ENCODE results near the gene COL27A1. TPM values are rescaled to one million over a fixed set of nuclear protein-coding genes. Genes with fewer than 3 reads are reported as not detected.
A peak's percentile ranks its signal among the peaks of the same experiment; 100 is the strongest.

Gene COL27A1
- total RNA-seq, 1 donor from 2014 or later = 0.33 TPM

DNA sequence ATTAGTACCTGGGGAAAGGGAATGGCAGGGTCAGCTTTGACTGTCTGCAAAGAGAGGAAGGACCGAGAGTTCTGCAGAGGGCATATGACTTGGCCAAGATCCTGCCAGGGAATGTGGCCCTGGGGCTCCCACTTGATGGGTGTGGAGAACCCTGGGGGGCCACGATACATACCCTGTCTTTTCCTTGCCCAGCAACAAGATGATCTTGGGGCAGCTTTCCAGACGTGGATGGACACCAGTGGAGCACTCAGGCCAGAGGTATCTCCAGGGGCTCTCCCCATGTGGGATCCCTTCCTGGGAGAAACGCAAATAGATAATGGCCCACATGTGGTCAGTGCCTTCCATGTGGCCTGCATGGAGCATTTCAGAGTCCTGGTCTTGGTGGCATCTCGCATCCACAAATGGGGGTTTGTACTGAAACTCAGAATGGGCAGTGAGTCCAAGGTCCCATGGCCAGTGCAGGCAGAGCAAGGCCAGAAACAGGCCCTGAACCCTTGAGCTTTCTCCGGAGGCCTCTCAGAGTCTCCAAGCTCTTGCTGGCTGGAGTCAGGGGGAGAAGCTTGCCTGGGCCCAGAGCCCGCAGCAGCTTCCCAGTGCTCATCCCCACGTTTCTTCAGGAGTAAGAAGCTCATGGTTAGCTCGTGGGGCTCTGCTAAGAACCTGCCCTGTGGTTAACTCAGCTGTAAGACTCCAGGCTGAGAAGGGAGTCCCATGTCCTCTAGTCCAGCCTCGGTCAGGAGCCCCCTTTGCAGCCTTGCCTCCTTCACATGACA lies 149.3 kb downstream of the COL27A1 start:
- ChIA-PET CTCF (interaction anchor here (0.6 kb wide), 1 partner anchor 246 kb away, joined by 4 read pairs; no protein-coding TSS in a partner anchor), POLR2A (no interaction called here)
- DNase-seq (peak; percentile 12), ATAC-seq (ENCODE audit: low read depth) (no peak)
- no peaks in the 10 kb centered on the region for H3K36me3 Mint-ChIP-seq (ENCODE audit: low read depth)
- H3K4me1 Mint-ChIP-seq = peaks cover 6% of the 10 kb centered on the region
- H3K27ac Mint-ChIP-seq = no peak overlapping the region
- H3K27me3 Mint-ChIP-seq = no peaks in the 10 kb centered on the region
- TF ChIP-seq, protein P1, sequence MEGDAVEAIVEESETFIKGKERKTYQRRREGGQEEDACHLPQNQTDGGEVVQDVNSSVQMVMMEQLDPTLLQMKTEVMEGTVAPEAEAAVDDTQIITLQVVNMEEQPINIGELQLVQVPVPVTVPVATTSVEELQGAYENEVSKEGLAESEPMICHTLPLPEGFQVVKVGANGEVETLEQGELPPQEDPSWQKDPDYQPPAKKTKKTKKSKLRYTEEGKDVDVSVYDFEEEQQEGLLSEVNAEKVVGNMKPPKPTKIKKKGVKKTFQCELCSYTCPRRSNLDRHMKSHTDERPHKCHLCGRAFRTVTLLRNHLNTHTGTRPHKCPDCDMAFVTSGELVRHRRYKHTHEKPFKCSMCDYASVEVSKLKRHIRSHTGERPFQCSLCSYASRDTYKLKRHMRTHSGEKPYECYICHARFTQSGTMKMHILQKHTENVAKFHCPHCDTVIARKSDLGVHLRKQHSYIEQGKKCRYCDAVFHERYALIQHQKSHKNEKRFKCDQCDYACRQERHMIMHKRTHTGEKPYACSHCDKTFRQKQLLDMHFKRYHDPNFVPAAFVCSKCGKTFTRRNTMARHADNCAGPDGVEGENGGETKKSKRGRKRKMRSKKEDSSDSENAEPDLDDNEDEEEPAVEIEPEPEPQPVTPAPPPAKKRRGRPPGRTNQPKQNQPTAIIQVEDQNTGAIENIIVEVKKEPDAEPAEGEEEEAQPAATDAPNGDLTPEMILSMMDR (IDR thresholded peaks at IDR 0.05) = no peak
- no peak overlapping the region for H3K4me3 Mint-ChIP-seq
- intact Hi-C loops (cut with micrococcal nuclease) = loop anchor here (1.0 kb wide), 2 partner anchors 149 to 222 kb away; partner anchors contain the start of gene COL27A1
- no peaks in the 10 kb centered on the region for H3K9me3 Mint-ChIP-seq

DNA sequence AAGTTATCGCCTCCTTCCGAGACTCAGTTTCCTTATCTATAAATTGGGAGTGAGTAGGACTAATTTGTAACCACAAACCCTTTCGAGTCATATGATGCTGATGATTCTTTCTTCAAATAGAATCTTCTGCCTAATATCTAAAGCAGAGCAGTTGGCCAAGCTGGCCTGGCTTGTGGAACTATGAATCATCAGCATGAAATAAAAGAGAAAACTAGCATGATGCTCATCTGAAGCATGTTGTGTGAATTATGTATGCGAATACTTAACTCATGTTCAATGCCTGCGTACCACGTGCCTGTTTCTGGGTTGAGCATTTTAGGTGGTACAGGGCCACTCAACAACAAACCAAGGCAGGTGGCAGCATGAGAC lies 152.5 kb downstream of the COL27A1 start:
- Mint-ChIP-seq H3K4me1 (peaks cover 6% of the 10 kb centered on the region), H3K27me3 (no peaks in the 10 kb centered on the region), H3K4me3 (no peak overlapping the region), H3K27ac (no peak overlapping the region), H3K36me3 (ENCODE audit: low read depth) (no peaks in the 10 kb centered on the region), H3K9me3 (no peaks in the 10 kb centered on the region)
- TF ChIP-seq, protein P1 (IDR thresholded peaks at IDR 0.05) = no peak
- POLR2A ChIA-PET = no interaction called here
- DNase-seq = no peak
- no peak for ATAC-seq (ENCODE audit: low read depth)
- CTCF ChIA-PET = no interaction called here
- intact Hi-C loops (cut with micrococcal nuclease) = no loop called here

DNA sequence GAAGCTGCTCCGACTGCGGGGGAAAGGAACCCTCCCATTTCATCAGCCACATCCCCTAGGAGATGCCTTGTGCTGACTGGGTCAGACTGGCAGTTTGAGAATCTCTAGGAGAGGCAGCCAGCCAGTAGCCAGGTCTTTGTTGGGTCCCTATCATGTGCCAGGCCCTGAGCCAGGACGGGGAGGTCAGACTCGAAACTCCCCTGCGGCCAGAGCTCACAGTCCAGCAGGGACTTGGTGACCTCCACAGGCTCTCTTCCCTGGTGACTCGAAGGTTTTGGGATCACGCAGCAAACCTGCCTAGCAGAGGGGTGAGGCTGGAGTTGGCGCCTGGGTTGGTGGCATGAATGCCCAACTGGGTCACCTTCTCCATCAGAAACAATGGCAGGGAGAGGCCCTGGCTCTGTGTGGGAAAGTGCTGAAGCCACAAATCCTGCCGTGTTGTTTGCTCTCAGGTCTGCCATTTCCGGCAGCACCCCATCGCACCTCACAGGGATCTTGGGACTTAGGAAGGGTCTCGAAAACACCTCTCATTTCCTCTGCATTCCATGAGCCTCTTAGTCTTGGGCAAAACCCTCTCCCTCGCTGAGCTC lies 153.1 kb downstream of the COL27A1 start:
- Mint-ChIP-seq H3K9me3 (no peaks in the 10 kb centered on the region), H3K4me3 (no peak overlapping the region), H3K27ac (no peak overlapping the region), H3K36me3 (ENCODE audit: low read depth) (no peaks in the 10 kb centered on the region), H3K27me3 (no peaks in the 10 kb centered on the region), H3K4me1 (peaks cover 6% of the 10 kb centered on the region)
- TF ChIP-seq, protein P1 (IDR thresholded peaks at IDR 0.05) = no peak
- CTCF ChIA-PET = no interaction called here
- DNase-seq = peak; percentile 14
- no peak for ATAC-seq (ENCODE audit: low read depth)
- POLR2A ChIA-PET = no interaction called here
- intact Hi-C loops (cut with micrococcal nuclease) = no loop called here

DNA sequence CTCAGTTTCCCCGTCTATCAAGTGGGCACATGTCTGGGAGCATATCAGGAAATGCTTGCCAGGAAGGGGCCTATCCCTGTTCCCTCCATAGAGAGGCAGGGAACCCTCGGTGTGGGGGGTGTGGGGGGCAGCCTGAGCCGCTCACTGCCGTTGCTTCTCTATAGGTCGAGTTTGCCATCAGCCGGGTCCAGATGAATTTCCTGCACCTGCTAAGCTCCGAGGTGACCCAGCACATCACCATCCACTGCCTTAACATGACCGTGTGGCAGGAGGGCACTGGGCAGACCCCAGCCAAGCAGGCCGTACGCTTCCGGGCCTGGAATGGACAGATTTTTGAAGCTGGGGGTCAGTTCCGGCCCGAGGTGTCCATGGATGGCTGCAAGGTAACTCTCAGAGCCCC lies 153.8 kb downstream of the COL27A1 start:
- TF ChIP-seq, protein P1 (IDR thresholded peaks at IDR 0.05) = no peak
- H3K9me3 Mint-ChIP-seq = no peaks in the 10 kb centered on the region
- H3K36me3 Mint-ChIP-seq (ENCODE audit: low read depth) = no peaks in the 10 kb centered on the region
- H3K27me3 Mint-ChIP-seq = no peaks in the 10 kb centered on the region
- no peak overlapping the region for H3K4me3 Mint-ChIP-seq
- ChIA-PET CTCF (no interaction called here), POLR2A (no interaction called here)
- DNase-seq (peak; percentile 1), ATAC-seq (ENCODE audit: low read depth) (no peak)
- H3K4me1 Mint-ChIP-seq = peaks cover 6% of the 10 kb centered on the region
- no peak overlapping the region for H3K27ac Mint-ChIP-seq
- intact Hi-C loops (cut with micrococcal nuclease) = no loop called here

DNA sequence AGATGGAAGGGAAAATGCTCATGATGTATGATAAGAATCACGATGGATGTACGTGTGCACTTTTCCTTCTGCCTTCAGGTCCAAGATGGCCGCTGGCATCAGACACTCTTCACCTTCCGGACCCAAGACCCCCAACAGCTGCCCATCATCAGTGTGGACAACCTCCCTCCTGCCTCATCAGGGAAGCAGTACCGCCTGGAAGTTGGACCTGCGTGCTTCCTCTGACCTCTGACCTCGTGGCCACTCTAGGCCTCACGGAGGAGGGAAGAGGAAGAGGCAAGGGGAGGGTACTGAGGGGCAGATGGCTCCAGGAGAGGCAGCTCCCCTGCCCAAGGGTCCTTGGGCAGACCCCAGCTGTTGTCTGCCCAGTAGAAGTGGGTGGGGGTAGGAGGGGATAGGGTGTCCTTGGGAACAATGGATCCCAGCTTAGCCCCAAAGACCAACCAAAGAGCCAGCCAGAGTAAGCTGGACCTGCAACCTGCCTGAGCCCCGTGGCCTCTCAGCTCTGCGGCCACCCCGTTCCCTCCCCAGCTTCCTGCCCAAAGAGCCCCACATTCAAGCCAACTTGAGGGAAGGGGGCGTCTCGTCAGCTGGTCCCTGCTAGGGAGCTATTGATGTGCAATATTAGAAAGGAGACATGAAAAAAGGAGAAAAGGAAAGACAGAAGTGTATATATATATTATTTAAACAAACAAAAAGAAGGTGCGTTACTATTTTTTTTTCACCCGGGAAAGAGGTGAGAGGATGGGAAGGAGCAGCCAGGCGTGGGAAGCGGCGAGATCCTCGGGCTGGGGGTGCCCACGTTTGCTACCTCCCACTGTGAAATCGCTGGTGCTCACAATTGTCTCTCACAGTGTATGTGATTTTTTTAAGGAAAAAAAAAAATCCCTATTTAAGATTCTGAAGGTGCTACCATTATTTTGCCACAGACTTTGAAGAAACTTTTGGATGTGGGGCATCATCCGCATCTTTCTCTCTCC lies 155.4 kb downstream of the COL27A1 start:
- no peaks in the 10 kb centered on the region for H3K27me3 Mint-ChIP-seq
- TF ChIP-seq, protein P1 (IDR thresholded peaks at IDR 0.05) = no peak
- intact Hi-C loops (cut with micrococcal nuclease) = no loop called here
- no peaks in the 10 kb centered on the region for H3K9me3 Mint-ChIP-seq
- ATAC-seq (ENCODE audit: low read depth) (no peak), DNase-seq (no peak)
- no peak overlapping the region for H3K4me3 Mint-ChIP-seq
- no peak overlapping the region for H3K27ac Mint-ChIP-seq
- peaks cover 2% of the 10 kb centered on the region for H3K4me1 Mint-ChIP-seq
- ChIA-PET POLR2A (no interaction called here), CTCF (no interaction called here)
- no peaks in the 10 kb centered on the region for H3K36me3 Mint-ChIP-seq (ENCODE audit: low read depth)

Data from activated B cell treated with CpG ODN at 0.5 μM for 24 hours (primary cell).